ENCODE results near the gene CLVS2.

CLVS2 gene

GRCh38 chr6:123117145-123117908 is 121.3 kb downstream of the CLVS2 start:
- TF ChIP-seq RAD21 (IDR thresholded peaks at IDR 0.05; ENCODE audit: low read depth) = no peak
- no peak for TF ChIP-seq EP300 (IDR thresholded peaks at IDR 0.05; ENCODE audit: borderline replicate concordance)
- TF ChIP-seq MAX (IDR thresholded peaks at IDR 0.05) = no peak
- no peak for TF ChIP-seq REST (IDR thresholded peaks at IDR 0.05; ENCODE audit: low read depth)
- no peak for TF ChIP-seq NFIC (IDR thresholded peaks at IDR 0.05)
- TF ChIP-seq USF1 (IDR thresholded peaks at IDR 0.05) = no peak
- no peak for TF ChIP-seq ZBTB7A (IDR thresholded peaks at IDR 0.05; ENCODE audit: low read depth)
- TF ChIP-seq TEAD4 (IDR thresholded peaks at IDR 0.05) = no peak
- TF ChIP-seq FOXM1 (IDR thresholded peaks at IDR 0.05; ENCODE audit: borderline replicate concordance, low read depth) = no peak
- no peak for TF ChIP-seq TAF1 (IDR thresholded peaks at IDR 0.05; ENCODE audit: low read depth)
- TF ChIP-seq EGR1 (IDR thresholded peaks at IDR 0.05) = no peak
- TF ChIP-seq TCF12 (IDR thresholded peaks at IDR 0.05; ENCODE audit: low read depth) = no peak
- no peak for TF ChIP-seq CEBPB (IDR thresholded peaks at IDR 0.05)
- no peak for TF ChIP-seq CREB1 (IDR thresholded peaks at IDR 0.05; ENCODE audit: low read depth)
- TF ChIP-seq YY1 (IDR thresholded peaks at IDR 0.05; ENCODE audit: low read depth) = no peak

GRCh38 chr6:123118811-123119210 is 122.8 kb downstream of the CLVS2 start:
- TF ChIP-seq YY1 (IDR thresholded peaks at IDR 0.05; ENCODE audit: low read depth) (no peak), TCF12 (IDR thresholded peaks at IDR 0.05; ENCODE audit: low read depth) (no peak), EP300 (IDR thresholded peaks at IDR 0.05; ENCODE audit: borderline replicate concordance) (no peak), ZBTB7A (IDR thresholded peaks at IDR 0.05; ENCODE audit: low read depth) (no peak), USF1 (IDR thresholded peaks at IDR 0.05) (no peak), CEBPB (IDR thresholded peaks at IDR 0.05) (no peak), NFIC (IDR thresholded peaks at IDR 0.05) (no peak)

Measured in Ishikawa (cell line).